Measurements from ENCODE around the gene ITIH3. TPM values are rescaled to one million over a fixed set of nuclear protein-coding genes. Genes with fewer than 3 reads are reported as not detected.

Gene ITIH3
- total and polyA plus RNA-seq, 10 of the 15 experiments (the other 5 are each of a cell fraction or from before 2014, with no cell fraction given), result 0.07 to 0.17 (median 0.15) TPM; not detected in 7

DNA sequence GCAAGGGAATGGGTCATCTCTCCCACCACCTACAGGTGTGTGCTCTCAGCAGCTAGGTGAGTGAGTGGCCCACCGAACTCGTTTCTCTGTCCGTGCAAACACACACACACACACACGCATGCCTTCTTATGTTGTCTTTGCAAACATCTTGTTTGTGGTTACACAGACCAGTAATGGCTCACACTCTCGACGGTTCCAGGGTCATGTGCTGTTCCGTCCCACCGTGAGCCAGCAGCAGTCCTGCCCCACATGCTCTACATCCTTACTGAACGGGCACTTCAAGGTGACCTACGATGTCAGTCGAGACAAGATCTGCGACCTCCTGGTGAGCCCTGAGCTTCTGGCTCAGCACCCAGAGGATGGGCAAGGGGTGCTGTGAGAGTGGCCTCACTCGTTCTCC lies 12.9 kb upstream of the ITIH3 start:
- H3K9me3 ChIP-seq (replicated peaks; ENCODE audit: control insufficient read depth, insufficient read depth, low read length), result no peaks in the 10 kb centered on the region
- H3K27ac ChIP-seq (ENCODE audit: control insufficient read depth, insufficient read depth), result no peak overlapping the region
- no peak overlapping the region for H2AFZ ChIP-seq (ENCODE audit: control insufficient read depth, low read depth, low read length)
- FAIRE-seq (no peak), DNase-seq (ENCODE audit: low read depth, low spot score) (no peak), ATAC-seq (no peak)
- in situ Hi-C loops (cut with MboI) (no loop called here), intact Hi-C loops (cut with micrococcal nuclease; ENCODE audit: unreplicated experiment) (no loop called here)
- H3K4me3 ChIP-seq, result no peak overlapping the region
- RAD21 ChIA-PET (ENCODE audit: unreplicated experiment), result no interaction called here
- no peaks in the 10 kb centered on the region for H4K20me1 ChIP-seq (ENCODE audit: control insufficient read depth, insufficient read depth)
- no peaks in the 10 kb centered on the region for H3K36me3 ChIP-seq (ENCODE audit: control insufficient read depth in 2 of 2, insufficient read depth in 2 of 2, low read length in 1 of 2)
- no peak overlapping the region for H3K9ac ChIP-seq (ENCODE audit: control insufficient read depth, insufficient read depth, low read length)
- no TSS peak for BruUV-seq (replicated peaks)
- CTCF ChIA-PET, result interaction anchor here (1.3 kb wide), 1 partner anchor 10 kb away, joined by 3 read pairs; no protein-coding TSS in a partner anchor
- no peaks in the 10 kb centered on the region; a peak in 1 of 4 replicates for H3K27me3 ChIP-seq (replicated peaks in 1 of 2; ENCODE audit: control insufficient read depth in 2 of 2, insufficient read depth in 2 of 2, low read length in 1 of 2)
- TF ChIP-seq KDM1A (IDR thresholded peaks at IDR 0.05; ENCODE audit: borderline replicate concordance) (no peak), POLR2A (IDR thresholded peaks at IDR 0.05; ENCODE audit: low read depth, low read length) (no peak), CBX5 (IDR thresholded peaks at IDR 0.05; ENCODE audit: low read depth) (no peak), TBL1XR1 (IDR thresholded peaks at IDR 0.05; ENCODE audit: low read depth, low read length) (no peak), MYB (IDR thresholded peaks at IDR 0.05; ENCODE audit: borderline replicate concordance, low read depth, low read length) (no peak), ZNF24 (IDR thresholded peaks at IDR 0.05) (no peak), ASH2L (IDR thresholded peaks at IDR 0.05; ENCODE audit: borderline replicate concordance, low read depth) (no peak), STAT1 (conservative IDR thresholded peaks at IDR 0.05) (no peak), GABPA (IDR thresholded peaks at IDR 0.05; ENCODE audit: low read depth) (no peak), FOS (IDR thresholded peaks at IDR 0.05; ENCODE audit: borderline replicate concordance, extremely low read depth, insufficient read length) (no peak), TAF1 (IDR thresholded peaks at IDR 0.05; ENCODE audit: borderline replicate concordance, low read depth, low read length) (no peak), POU2F2 (IDR thresholded peaks at IDR 0.05; ENCODE audit: borderline replicate concordance, low read depth, low read length) (no peak), CREB1 (IDR thresholded peaks at IDR 0.05; ENCODE audit: low read depth) (no peak)
- TF ChIP-seq, protein P1, sequence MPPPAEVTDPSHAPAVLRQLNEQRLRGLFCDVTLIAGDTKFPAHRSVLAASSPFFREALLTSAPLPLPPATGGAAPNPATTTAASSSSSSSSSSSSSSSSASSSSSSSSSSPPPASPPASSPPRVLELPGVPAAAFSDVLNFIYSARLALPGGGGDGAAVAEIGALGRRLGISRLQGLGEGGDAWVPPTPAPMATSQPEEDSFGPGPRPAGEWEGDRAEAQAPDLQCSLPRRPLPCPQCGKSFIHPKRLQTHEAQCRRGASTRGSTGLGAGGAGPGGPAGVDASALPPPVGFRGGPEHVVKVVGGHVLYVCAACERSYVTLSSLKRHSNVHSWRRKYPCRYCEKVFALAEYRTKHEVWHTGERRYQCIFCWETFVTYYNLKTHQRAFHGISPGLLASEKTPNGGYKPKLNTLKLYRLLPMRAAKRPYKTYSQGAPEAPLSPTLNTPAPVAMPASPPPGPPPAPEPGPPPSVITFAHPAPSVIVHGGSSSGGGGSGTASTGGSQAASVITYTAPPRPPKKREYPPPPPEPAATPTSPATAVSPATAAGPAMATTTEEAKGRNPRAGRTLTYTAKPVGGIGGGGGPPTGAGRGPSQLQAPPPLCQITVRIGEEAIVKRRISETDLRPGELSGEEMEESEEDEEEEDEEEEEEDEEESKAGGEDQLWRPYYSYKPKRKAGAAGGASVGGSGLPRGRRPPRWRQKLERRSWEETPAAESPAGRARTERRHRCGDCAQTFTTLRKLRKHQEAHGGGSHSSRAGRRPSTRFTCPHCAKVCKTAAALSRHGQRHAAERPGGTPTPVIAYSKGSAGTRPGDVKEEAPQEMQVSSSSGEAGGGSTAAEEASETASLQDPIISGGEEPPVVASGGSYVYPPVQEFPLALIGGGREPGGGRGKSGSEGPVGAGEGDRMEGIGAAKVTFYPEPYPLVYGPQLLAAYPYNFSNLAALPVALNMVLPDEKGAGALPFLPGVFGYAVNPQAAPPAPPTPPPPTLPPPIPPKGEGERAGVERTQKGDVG (CRISPR knock-in tag; IDR thresholded peaks at IDR 0.05), result no peak
- 42% methylated on average over 13 of the region's 13 CpGs for WGBS (ENCODE audit: insufficient coverage, insufficient replicate concordance, low lambda C conversion rate, missing lambda C conversion rate)
- H3K4me2 ChIP-seq (ENCODE audit: control insufficient read depth, insufficient read depth), result no peak overlapping the region
- POLR2A ChIA-PET, result no interaction called here
- H3K79me2 ChIP-seq (ENCODE audit: control insufficient read depth, insufficient read depth, low read length), result no peaks in the 10 kb centered on the region
- peaks cover 11% of the 10 kb centered on the region for H3K4me1 ChIP-seq (ENCODE audit: control insufficient read depth, insufficient read depth, low read length)
- SMC1A ChIA-PET (ENCODE audit: uncharacterized antibody, unreplicated experiment), result no interaction called here
